Thyroid gland (tissue), 4 donors: ENCODE results near the gene AANAT.

Experiments
- POLR2A ChIP-seq, 2 donors: fragments of 450-650 bp; IDR thresholded peaks; one replicate each; pipeline ENCODE4 v1.6.1; 2017; ENCODE audit warnings: antibody characterized with exemption in 2 of 2, mild to moderate bottlenecking in 2 of 2, moderate library complexity in 1 of 2
- TF ChIP-seq, protein P1 (sequence below), 6 experiments: fragments of 200-600 bp in 3 of 6; fragments of 450-650 bp in 3 of 6; sonication (generic) in 3 of 6; IDR thresholded peaks; one replicate each; pipeline ENCODE4 v1.5.1; 2016 to 2019; ENCODE audit warnings: antibody characterized with exemption in 6 of 6, mild to moderate bottlenecking in 2 of 6, inconsistent platforms in 1 of 6, moderate library complexity in 1 of 6

DNA sequence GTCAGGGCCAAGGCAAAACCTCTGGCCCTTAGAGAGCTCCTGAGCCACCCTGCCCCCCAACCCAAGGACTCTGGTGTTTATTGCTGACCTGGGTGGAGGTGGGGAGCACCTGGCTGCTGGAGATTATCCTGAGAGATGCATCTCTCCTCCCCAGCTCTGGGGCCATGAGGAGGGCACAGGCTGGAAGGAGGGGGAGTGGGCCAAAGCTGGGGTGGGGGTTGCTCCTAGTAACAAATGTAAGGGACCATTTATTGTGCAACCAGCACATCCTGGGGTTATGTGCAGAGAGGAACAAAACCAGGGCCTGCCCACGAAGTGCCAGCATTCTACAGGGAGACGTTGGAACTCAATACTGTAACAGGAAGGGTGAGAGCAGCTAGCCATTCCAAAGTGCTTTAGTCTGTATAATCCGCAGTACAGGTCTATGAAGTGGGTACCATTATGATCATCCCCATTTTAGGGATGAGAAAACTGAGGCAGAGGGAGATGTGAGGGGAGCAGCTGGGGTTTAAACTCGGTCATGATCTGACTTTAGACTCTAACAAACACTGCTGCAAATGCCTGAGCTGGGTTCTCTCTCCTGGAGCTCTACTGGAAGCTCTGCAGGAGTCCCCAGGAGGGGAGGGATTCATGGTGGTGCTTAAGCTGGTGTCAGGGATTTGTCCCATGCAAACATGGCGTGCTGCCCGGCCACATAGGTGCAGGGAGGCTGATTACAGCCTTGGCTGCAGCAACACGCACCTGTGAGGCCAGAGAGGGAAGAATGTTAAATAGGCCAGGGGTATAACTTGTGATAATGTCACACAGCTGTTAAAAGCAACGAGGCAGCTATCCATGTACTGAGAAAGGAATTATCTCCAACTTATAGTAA is 35.2 kb downstream of the AANAT start:
- TF ChIP-seq, protein P1, sequence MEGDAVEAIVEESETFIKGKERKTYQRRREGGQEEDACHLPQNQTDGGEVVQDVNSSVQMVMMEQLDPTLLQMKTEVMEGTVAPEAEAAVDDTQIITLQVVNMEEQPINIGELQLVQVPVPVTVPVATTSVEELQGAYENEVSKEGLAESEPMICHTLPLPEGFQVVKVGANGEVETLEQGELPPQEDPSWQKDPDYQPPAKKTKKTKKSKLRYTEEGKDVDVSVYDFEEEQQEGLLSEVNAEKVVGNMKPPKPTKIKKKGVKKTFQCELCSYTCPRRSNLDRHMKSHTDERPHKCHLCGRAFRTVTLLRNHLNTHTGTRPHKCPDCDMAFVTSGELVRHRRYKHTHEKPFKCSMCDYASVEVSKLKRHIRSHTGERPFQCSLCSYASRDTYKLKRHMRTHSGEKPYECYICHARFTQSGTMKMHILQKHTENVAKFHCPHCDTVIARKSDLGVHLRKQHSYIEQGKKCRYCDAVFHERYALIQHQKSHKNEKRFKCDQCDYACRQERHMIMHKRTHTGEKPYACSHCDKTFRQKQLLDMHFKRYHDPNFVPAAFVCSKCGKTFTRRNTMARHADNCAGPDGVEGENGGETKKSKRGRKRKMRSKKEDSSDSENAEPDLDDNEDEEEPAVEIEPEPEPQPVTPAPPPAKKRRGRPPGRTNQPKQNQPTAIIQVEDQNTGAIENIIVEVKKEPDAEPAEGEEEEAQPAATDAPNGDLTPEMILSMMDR (IDR thresholded peaks at IDR 0.05), result no peak
- no peak for TF ChIP-seq POLR2A (IDR thresholded peaks at IDR 0.05)
